Rectal smooth muscle tissue (tissue), 1 donor: ENCODE data around the gene IQCK.

ENCODE experiments used
- H3K27ac ChIP-seq: one replicate; pipeline ENCODE4 v1.7.0; 2013; ENCODE audit warnings: low read depth, low read length, inconsistent platforms
- H3K27me3 ChIP-seq: one replicate; pipeline ENCODE4 v1.7.0; 2013; ENCODE audit warnings: low read length; ENCODE audit not compliant: control insufficient read depth, insufficient read depth
- H3K36me3 ChIP-seq: one replicate; pipeline ENCODE4 v1.7.0; 2013; ENCODE audit warnings: low read length; ENCODE audit not compliant: control insufficient read depth, insufficient read depth
- H3K4me1 ChIP-seq: one replicate; pipeline ENCODE4 v1.7.0; 2013; ENCODE audit warnings: low read length; ENCODE audit not compliant: control insufficient read depth, insufficient read depth
- H3K4me3 ChIP-seq: one replicate; pipeline ENCODE4 v1.7.0; 2013; ENCODE audit warnings: low read length
- H3K9ac ChIP-seq: one replicate; pipeline ENCODE4 v1.7.0; 2013; ENCODE audit warnings: low read length

The IQCK gene

GRCh38 chr16:19688396-19689024 is 29.6 kb upstream of the IQCK start:
- Histone ChIP-seq H3K4me3 (no peak overlapping the region), H3K27me3 (no peaks in the 10 kb centered on the region), H3K36me3 (peaks cover 23% of the 10 kb centered on the region), H3K27ac (no peak overlapping the region), H3K9ac (no peak overlapping the region), H3K4me1 (no peaks in the 10 kb centered on the region)

GRCh38 chr16:19689342-19689741 is 28.7 kb upstream of the IQCK start:
- no peak overlapping the region for H3K27ac ChIP-seq
- H3K4me3 ChIP-seq: no peak overlapping the region
- no peak overlapping the region for H3K9ac ChIP-seq
- no peaks in the 10 kb centered on the region for H3K27me3 ChIP-seq
- H3K36me3 ChIP-seq: peaks cover 17% of the 10 kb centered on the region
- H3K4me1 ChIP-seq: no peaks in the 10 kb centered on the region

GRCh38 chr16:19690196-19690595 is 27.9 kb upstream of the IQCK start:
- no peak overlapping the region for H3K9ac ChIP-seq
- no peaks in the 10 kb centered on the region for H3K27me3 ChIP-seq
- H3K36me3 ChIP-seq: peaks cover 15% of the 10 kb centered on the region
- H3K4me1 ChIP-seq: no peaks in the 10 kb centered on the region
- H3K4me3 ChIP-seq: no peak overlapping the region
- H3K27ac ChIP-seq: no peak overlapping the region

GRCh38 chr16:19691161-19691711 is 26.8 kb upstream of the IQCK start:
- Histone ChIP-seq H3K27ac (no peak overlapping the region), H3K27me3 (no peaks in the 10 kb centered on the region), H3K4me1 (peaks cover 3% of the 10 kb centered on the region), H3K4me3 (no peak overlapping the region), H3K9ac (no peak overlapping the region), H3K36me3 (peaks cover 15% of the 10 kb centered on the region)

GRCh38 chr16:19694989-19695388 is 23.1 kb upstream of the IQCK start:
- Histone ChIP-seq H3K27ac (no peak overlapping the region), H3K27me3 (no peaks in the 10 kb centered on the region), H3K4me3 (no peak overlapping the region), H3K36me3 (peaks cover 16% of the 10 kb centered on the region), H3K9ac (no peak overlapping the region), H3K4me1 (peaks cover 7% of the 10 kb centered on the region)

GRCh38 chr16:19696328-19696727 is 21.7 kb upstream of the IQCK start:
- Histone ChIP-seq H3K27me3 (no peaks in the 10 kb centered on the region), H3K9ac (no peak overlapping the region), H3K4me1 (peaks cover 7% of the 10 kb centered on the region), H3K27ac (peak overlapping the region; percentile 50), H3K4me3 (no peak overlapping the region), H3K36me3 (peaks cover 12% of the 10 kb centered on the region)

- Histone ChIP-seq H3K27ac (peak overlapping the region; percentile 50), H3K27me3 (no peaks in the 10 kb centered on the region), H3K9ac (no peak overlapping the region), H3K36me3 (peaks cover 9% of the 10 kb centered on the region), H3K4me3 (no peak overlapping the region), H3K4me1 (peaks cover 7% of the 10 kb centered on the region)
Observed at GRCh38 chr16:19696961-19697360, 21.1 kb upstream of the IQCK start.

GRCh38 chr16:19697756-19698318 is 20.2 kb upstream of the IQCK start:
- Histone ChIP-seq H3K36me3 (peaks cover 7% of the 10 kb centered on the region), H3K27me3 (no peaks in the 10 kb centered on the region), H3K27ac (no peak overlapping the region), H3K4me3 (no peak overlapping the region), H3K4me1 (peaks cover 7% of the 10 kb centered on the region), H3K9ac (no peak overlapping the region)

- peaks cover 7% of the 10 kb centered on the region for H3K4me1 ChIP-seq
- no peak overlapping the region for H3K4me3 ChIP-seq
- H3K9ac ChIP-seq: no peak overlapping the region
- H3K27me3 ChIP-seq: no peaks in the 10 kb centered on the region
- H3K27ac ChIP-seq: no peak overlapping the region
- H3K36me3 ChIP-seq: peaks cover 10% of the 10 kb centered on the region
Observed at GRCh38 chr16:19698480-19699465, 19.3 kb upstream of the IQCK start.

GRCh38 chr16:19699472-19699871 is 18.6 kb upstream of the IQCK start:
- peaks cover 7% of the 10 kb centered on the region for H3K4me1 ChIP-seq

GRCh38 chr16:19700319-19700781 is 17.7 kb upstream of the IQCK start:
- no peak overlapping the region for H3K4me3 ChIP-seq
- H3K27me3 ChIP-seq: no peaks in the 10 kb centered on the region
- H3K36me3 ChIP-seq: peaks cover 20% of the 10 kb centered on the region
- H3K9ac ChIP-seq: no peak overlapping the region
- H3K4me1 ChIP-seq: peaks cover 7% of the 10 kb centered on the region
- no peak overlapping the region for H3K27ac ChIP-seq

More at GRCh38 chr16:19699472-19699871, 18.6 kb upstream of the IQCK start:
- H3K27ac ChIP-seq: no peak overlapping the region
- H3K9ac ChIP-seq: no peak overlapping the region
- H3K36me3 ChIP-seq: peaks cover 11% of the 10 kb centered on the region
- no peak overlapping the region for H3K4me3 ChIP-seq
- no peaks in the 10 kb centered on the region for H3K27me3 ChIP-seq

- Histone ChIP-seq H3K4me3 (no peak overlapping the region), H3K4me1 (peaks cover 5% of the 10 kb centered on the region), H3K27ac (no peak overlapping the region), H3K36me3 (peaks cover 20% of the 10 kb centered on the region), H3K9ac (no peak overlapping the region), H3K27me3 (no peaks in the 10 kb centered on the region)
Observed at GRCh38 chr16:19701091-19701490, 17.0 kb upstream of the IQCK start.
